CD4-positive, alpha-beta T cell (primary cell): ENCODE results near the gene SESN1. TPM values are rescaled to one million over a fixed set of nuclear protein-coding genes. Genes with fewer than 3 reads are reported as not detected.

Experiments used
- ATAC-seq: fragments of 200-7000 bp; cut with Tn5 transposase; one replicate; pipeline ENCODE4 v1.10.0; 2022; ENCODE audit warnings: mild to moderate bottlenecking; ENCODE audit not compliant: poor library complexity
- CTCF ChIA-PET: fragments of 350-600 bp; sonication (Branson Sonifier 250); formaldehyde crosslinking; loops from one replicate; lab custom pipeline; 2021; ENCODE audit warnings: antibody characterized with exemption, inconsistent platforms; lab: Charles Lee
- POLR2A ChIA-PET: fragments of 350-600 bp; sonication (Branson Sonifier 250); formaldehyde crosslinking; loops from one replicate; lab custom pipeline; 2021; ENCODE audit warnings: antibody characterized with exemption, inconsistent platforms; lab: Charles Lee
- DNase-seq, 14 experiments: peaks; one replicate each; pipeline ENCODE4 v3.0.0-alpha.2; 2013 to 2020; ENCODE audit warnings: mixed read lengths in 2 of 14
- H3K27ac ChIP-seq, 2 donors: one replicate each; pipeline versions ENCODE4 v1.5.1 to v1.7.0; 2013; ENCODE audit warnings: low read length in 2 of 2, low read depth in 1 of 2, mild to moderate bottlenecking in 1 of 2
- H3K27me3 ChIP-seq, 2 experiments: 1 replicate in 1 of 2; 2 replicates in 1 of 2; pipeline versions ENCODE4 v1.6.1 to v1.7.0; 2013; ENCODE audit warnings: low read length in 2 of 2, control low read depth in 1 of 2, mild to moderate bottlenecking in 1 of 2, moderate library complexity in 1 of 2; ENCODE audit not compliant: insufficient read depth in 2 of 2, control insufficient read depth in 1 of 2
- H3K36me3 ChIP-seq: one replicate; pipeline ENCODE4 v1.6.1; 2013; ENCODE audit warnings: low read length, control low read depth; ENCODE audit not compliant: insufficient read depth
- H3K4me1 ChIP-seq: one replicate; pipeline ENCODE4 v1.6.1; 2013; ENCODE audit warnings: low read length, control low read depth; ENCODE audit not compliant: insufficient read depth
- H3K4me3 ChIP-seq: one replicate; pipeline ENCODE4 v1.5.1; 2013; ENCODE audit warnings: mild to moderate bottlenecking, low read length, moderate library complexity
- H3K9me3 ChIP-seq, 2 experiments: 1 replicate in 1 of 2; 2 replicates in 1 of 2; pipeline versions ENCODE4 v1.6.1 to v1.7.0; 2013; ENCODE audit warnings: low read length in 2 of 2, mild to moderate bottlenecking in 2 of 2, control low read depth in 1 of 2, moderate library complexity in 1 of 2; ENCODE audit not compliant: control insufficient read depth in 1 of 2, insufficient read depth in 1 of 2
- H3K27ac Mint-ChIP-seq: one replicate; pipeline ENCODE4 v1.8.0; 2020; ENCODE audit warnings: mixed read lengths
- H3K27me3 Mint-ChIP-seq: one replicate; pipeline ENCODE4 v1.8.0; 2021; ENCODE audit warnings: mixed read lengths
- H3K36me3 Mint-ChIP-seq: one replicate; pipeline ENCODE4 v1.8.0; 2021; ENCODE audit warnings: low read depth, mixed read lengths
- H3K4me1 Mint-ChIP-seq: one replicate; pipeline ENCODE4 v1.8.0; 2021; ENCODE audit warnings: low read depth, mixed read lengths
- H3K4me3 Mint-ChIP-seq: one replicate; pipeline ENCODE4 v1.8.0; 2020; ENCODE audit warnings: mild to moderate bottlenecking, mixed read lengths
- H3K9me3 Mint-ChIP-seq: one replicate; pipeline ENCODE4 v1.8.0; 2020; ENCODE audit warnings: mixed read lengths
- intact Hi-C, 2 experiments: fragments of 100-400 bp; cut with DNase I in 1 of 2; cut with micrococcal nuclease in 1 of 2; formaldehyde crosslinking; loops; one replicate each; pipeline versions ENCODE4 v1.15.1 to v1.9.0; 2023 to 2025; cut with DNase I, micrococcal nuclease
- total RNA-seq, 174 experiments: library from RNA in 2 of 174; stranded (reverse) in 2 of 174; gene quantifications; one replicate each; pipeline ENCODE4 v1.2.3 and lab custom pipeline; 2021 to 2026
- TF ChIP-seq, protein P1 (sequence below): fragments of 200-600 bp; IDR thresholded peaks from one replicate; pipeline ENCODE4 v1.8.0; 2022; ENCODE audit warnings: antibody characterized with exemption, mild to moderate bottlenecking

Gene SESN1
- total RNA-seq, 2 experiments from 2014 or later = 95.9 to 98.3 TPM

DNA sequence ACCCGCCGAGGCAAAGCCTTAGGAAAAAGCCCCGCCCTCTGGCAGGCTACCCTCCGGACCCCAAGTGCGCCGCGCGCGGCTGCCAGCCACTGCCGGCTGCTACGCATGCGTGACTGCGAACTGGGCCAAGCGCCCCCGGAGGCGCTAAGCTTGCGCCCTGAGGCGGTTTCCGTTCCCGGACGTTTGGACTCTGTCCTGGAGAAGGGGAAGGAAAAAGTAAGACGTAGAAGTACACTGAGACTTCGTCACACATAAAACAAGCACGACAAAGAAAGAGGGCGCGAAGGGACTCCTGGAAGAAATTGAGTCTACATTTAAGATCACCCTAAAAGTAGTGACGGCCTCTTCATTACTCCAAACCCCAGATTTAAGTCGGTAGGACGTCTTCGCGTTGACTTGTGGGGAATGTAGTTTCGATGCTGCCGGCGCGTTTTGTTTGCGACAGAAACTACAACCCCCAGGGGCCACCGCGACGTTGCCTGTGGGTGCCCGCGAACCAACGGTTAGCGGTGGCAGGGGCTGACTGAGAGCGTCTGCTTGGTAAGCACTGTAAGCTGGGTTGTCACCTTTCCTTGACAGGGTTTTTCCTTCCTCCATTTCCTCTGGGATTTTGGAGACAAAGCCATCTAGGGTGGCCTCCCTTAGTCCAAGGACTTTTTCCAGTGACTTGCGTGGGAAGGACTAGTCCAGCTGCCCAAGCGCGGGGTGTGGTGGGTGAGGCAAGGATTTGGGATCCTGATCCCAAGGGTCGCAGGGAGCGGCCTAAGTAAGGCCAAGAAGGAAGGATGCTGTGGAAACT is 589 bp upstream of the SESN1 start, which contains the start of gene CEP57L1:
CEP57L1 (plus strand) TSS at position 472 of the 799 bp plus-strand sequence. CDS start 49,715 bp downstream, outside the sequence.
- Mint-ChIP-seq H3K36me3 (peaks cover 14% of the 10 kb centered on the region), H3K27me3 (no peaks in the 10 kb centered on the region), H3K27ac (peak within 1 kb of the TSS; percentile 98), H3K4me1 (peaks cover 56% of the 10 kb centered on the region), H3K9me3 (no peaks in the 10 kb centered on the region), H3K4me3 (peak within 1 kb of the TSS; percentile 96)
- no peaks in the 10 kb centered on the region for H3K36me3 ChIP-seq
- TF ChIP-seq, protein P1, sequence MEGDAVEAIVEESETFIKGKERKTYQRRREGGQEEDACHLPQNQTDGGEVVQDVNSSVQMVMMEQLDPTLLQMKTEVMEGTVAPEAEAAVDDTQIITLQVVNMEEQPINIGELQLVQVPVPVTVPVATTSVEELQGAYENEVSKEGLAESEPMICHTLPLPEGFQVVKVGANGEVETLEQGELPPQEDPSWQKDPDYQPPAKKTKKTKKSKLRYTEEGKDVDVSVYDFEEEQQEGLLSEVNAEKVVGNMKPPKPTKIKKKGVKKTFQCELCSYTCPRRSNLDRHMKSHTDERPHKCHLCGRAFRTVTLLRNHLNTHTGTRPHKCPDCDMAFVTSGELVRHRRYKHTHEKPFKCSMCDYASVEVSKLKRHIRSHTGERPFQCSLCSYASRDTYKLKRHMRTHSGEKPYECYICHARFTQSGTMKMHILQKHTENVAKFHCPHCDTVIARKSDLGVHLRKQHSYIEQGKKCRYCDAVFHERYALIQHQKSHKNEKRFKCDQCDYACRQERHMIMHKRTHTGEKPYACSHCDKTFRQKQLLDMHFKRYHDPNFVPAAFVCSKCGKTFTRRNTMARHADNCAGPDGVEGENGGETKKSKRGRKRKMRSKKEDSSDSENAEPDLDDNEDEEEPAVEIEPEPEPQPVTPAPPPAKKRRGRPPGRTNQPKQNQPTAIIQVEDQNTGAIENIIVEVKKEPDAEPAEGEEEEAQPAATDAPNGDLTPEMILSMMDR = no peak
- ChIA-PET CTCF (interaction anchor here (1.4 to 1.7 kb wide), 3 partner anchors 22 to 1084 kb away, joined by 4 to 5 read pairs (median 5); partner anchors contain the start of gene WASF1), POLR2A (interaction anchor here (0.6 to 4.7 kb wide), 26 partner anchors 11 to 1781 kb away, joined by 3 to 102 read pairs (median 5); partner anchors contain the start of genes AK9, AMD1, ARMC2 and CD164)
- no peaks in the 10 kb centered on the region for H3K9me3 ChIP-seq
- peaks cover 15% of the 10 kb centered on the region for H3K4me1 ChIP-seq
- H3K4me3 ChIP-seq = peak within 1 kb of the TSS; percentile 80
- ATAC-seq = peak; percentile 81
- peak; percentile 89 to 98 (median 92) for DNase-seq
- H3K27ac ChIP-seq = peak within 1 kb of the TSS; percentile 95 to 98
- intact Hi-C loops = loop anchor here (2.0 to 10.0 kb wide), 13 partner anchors 86 to 1980 kb away; partner anchors contain the start of genes CD164 (in 2 of the 2), AFG1L (in 1 of the 2), AK9 (in 1 of the 2) and BEND3 (in 1 of the 2)
- H3K27me3 ChIP-seq = no peaks in the 10 kb centered on the region

DNA sequence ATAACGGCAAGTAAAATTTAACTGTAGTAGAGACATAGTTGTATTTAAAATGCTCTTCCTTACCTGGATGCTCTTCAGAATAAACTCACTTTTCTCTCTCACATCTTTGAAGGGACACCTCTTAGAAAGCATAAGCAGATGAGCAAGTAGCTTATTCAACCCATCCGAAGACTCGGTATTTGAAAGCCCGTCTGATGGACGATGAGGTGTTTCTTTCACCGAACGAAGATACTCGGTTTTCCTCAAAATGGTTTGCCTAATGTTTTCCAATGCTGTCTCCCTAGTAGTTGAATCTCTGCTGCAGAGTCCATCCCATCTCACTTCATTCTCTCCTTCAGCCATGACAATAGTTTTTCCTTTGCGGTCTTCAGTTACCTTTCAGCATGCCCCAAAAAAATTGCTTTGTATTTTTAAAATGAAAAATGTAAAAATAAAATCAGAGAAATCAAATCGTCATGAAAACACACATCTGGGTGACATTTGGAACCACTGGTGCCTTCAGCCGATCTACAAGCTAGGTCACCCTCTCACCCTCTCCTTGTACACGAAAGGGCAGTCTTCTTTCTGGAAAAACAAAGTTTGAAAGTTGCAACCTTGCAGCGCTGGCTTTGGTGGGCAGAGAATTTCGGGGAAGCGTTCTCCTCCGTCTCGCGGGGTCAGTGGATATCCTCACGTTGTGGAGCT is 772 bp downstream of the SESN1 start:
- Histone ChIP-seq H3K27me3 (no peaks in the 10 kb centered on the region), H3K36me3 (no peaks in the 10 kb centered on the region), H3K4me3 (peak overlapping the region; percentile 80), H3K4me1 (peaks cover 15% of the 10 kb centered on the region), H3K27ac (peak overlapping the region in 1 of 2 donors; percentile 95), H3K9me3 (no peaks in the 10 kb centered on the region)
- ATAC-seq = no peak
- TF ChIP-seq, protein P1 = no peak
- intact Hi-C loops = loop anchor here (2.0 to 10.0 kb wide), 11 partner anchors 85 to 1979 kb away; partner anchors contain the start of genes CD164 (in 2 of the 2), AFG1L (in 1 of the 2), ARMC2 (in 1 of the 2) and BEND3 (in 1 of the 2)
- Mint-ChIP-seq H3K9me3 (no peaks in the 10 kb centered on the region), H3K27me3 (no peaks in the 10 kb centered on the region), H3K4me3 (peak overlapping the region; percentile 96), H3K36me3 (peaks cover 14% of the 10 kb centered on the region), H3K27ac (peak overlapping the region; percentile 98), H3K4me1 (peaks cover 70% of the 10 kb centered on the region)
- peak in 2 of 14 experiments; percentile 30 to 33 for DNase-seq
- CTCF ChIA-PET = interaction anchor here (1.1 to 1.7 kb wide), 5 partner anchors 21 to 1085 kb away, joined by 3 to 5 read pairs (median 4); partner anchors contain the start of gene WASF1
- POLR2A ChIA-PET = interaction anchor here (0.6 to 4.7 kb wide), 20 partner anchors 15 to 1782 kb away, joined by 3 to 102 read pairs (median 6); partner anchors contain the start of genes AK9, AMD1, ARMC2 and CD164

DNA sequence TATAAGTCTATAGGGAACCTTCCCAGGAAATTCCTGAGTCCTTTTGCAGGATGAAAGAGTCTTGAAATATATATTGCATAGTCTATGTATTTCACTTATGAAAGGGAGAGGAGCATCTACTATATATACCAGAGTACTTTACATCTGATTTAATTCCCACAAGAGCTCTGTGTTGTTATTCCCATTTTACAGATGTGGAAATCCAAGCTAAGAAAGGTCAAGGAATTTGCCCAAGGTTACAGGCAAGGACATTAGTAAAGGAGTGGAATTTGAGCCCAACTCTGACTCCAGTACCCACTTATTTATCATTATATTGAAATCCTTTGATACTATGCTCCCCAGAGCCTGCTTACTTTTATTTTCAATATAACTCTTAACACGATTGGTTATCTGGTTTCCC is 2.6 kb downstream of the SESN1 start:
- Histone ChIP-seq H3K36me3 (no peaks in the 10 kb centered on the region), H3K9me3 (no peaks in the 10 kb centered on the region), H3K4me3 (no peak overlapping the region), H3K27me3 (no peaks in the 10 kb centered on the region), H3K4me1 (peaks cover 15% of the 10 kb centered on the region), H3K27ac (no peak overlapping the region)
- peaks cover 85% of the 10 kb centered on the region for H3K4me1 Mint-ChIP-seq
- H3K9me3 Mint-ChIP-seq = no peaks in the 10 kb centered on the region
- CTCF ChIA-PET = interaction anchor here (1.0 to 1.6 kb wide), 2 partner anchors 10 to 16 kb away, joined by 3 to 4 read pairs; no protein-coding TSS in a partner anchor
- H3K27me3 Mint-ChIP-seq = no peaks in the 10 kb centered on the region
- no peak for ATAC-seq
- H3K36me3 Mint-ChIP-seq = peaks cover 14% of the 10 kb centered on the region
- peak overlapping the region; percentile 68 for H3K27ac Mint-ChIP-seq
- TF ChIP-seq, protein P1 = no peak
- DNase-seq = no peak
- peak overlapping the region; percentile 84 for H3K4me3 Mint-ChIP-seq
- intact Hi-C loops = loop anchor here in 1 of 2 experiments (5.0 to 10.0 kb wide), 8 partner anchors 245 to 1977 kb away; partner anchors contain the start of genes AFG1L, ARMC2, BEND3 and CDC40
- POLR2A ChIA-PET = interaction anchor here (0.6 to 4.7 kb wide), 3 partner anchors 82 to 290 kb away, joined by 3 to 30 read pairs (median 4); partner anchors contain the start of gene CD164
